Right atrium auricular region (tissue), 2 donors: ENCODE results near the gene RIMBP2. TPM values are rescaled to one million over a fixed set of nuclear protein-coding genes. Genes with fewer than 3 reads are reported as not detected.

Experiments
- DNase-seq: peaks from one replicate; pipeline ENCODE4 v3.0.0-alpha.2; 2019; ENCODE audit warnings: low spot score
- H3K27ac ChIP-seq, 2 donors: fragments of 200-600 bp; sonication (generic); 1 replicate in 1 of 2; 2 replicates in 1 of 2; pipeline ENCODE4 v1.5.1; 2016 to 2019
- H3K27me3 ChIP-seq, 2 donors: fragments of 200-600 bp; sonication (generic); one replicate each; pipeline versions ENCODE4 v1.5.1 to v1.6.0; 2017 to 2019
- H3K36me3 ChIP-seq: fragments of 200-600 bp; sonication (generic); one replicate; pipeline ENCODE4 v1.5.1; 2016
- H3K4me1 ChIP-seq, 2 donors: fragments of 200-600 bp; sonication (generic); one replicate each; pipeline versions ENCODE4 v1.5.1 to v1.6.0; 2017 to 2019
- H3K4me3 ChIP-seq, 2 donors: fragments of 200-600 bp; sonication (generic); 1 replicate in 1 of 2; 2 replicates in 1 of 2; pipeline ENCODE4 v1.5.1; 2017 to 2019; ENCODE audit warnings: mild to moderate bottlenecking in 1 of 2, moderate library complexity in 1 of 2
- H3K9me3 ChIP-seq, 2 donors: fragments of 200-600 bp; sonication (generic); one replicate each; pipeline ENCODE4 v1.5.1; 2019
- total RNA-seq, 2 donors: library from RNA; depleted of rRNA; stranded (reverse); fragments of >200 nt; gene quantifications; one replicate each; pipeline ENCODE4 v1.1.0, GENCODE V29; 2016
- TF ChIP-seq, protein P1 (sequence below), 2 donors: fragments of 200-600 bp; sonication (generic); IDR thresholded peaks; one replicate each; pipeline ENCODE4 v1.5.1; 2019; ENCODE audit warnings: antibody characterized with exemption in 2 of 2

RIMBP2 gene
- total RNA-seq, 2 donors from 2014 or later = 0.04 TPM; not detected in 1

DNA sequence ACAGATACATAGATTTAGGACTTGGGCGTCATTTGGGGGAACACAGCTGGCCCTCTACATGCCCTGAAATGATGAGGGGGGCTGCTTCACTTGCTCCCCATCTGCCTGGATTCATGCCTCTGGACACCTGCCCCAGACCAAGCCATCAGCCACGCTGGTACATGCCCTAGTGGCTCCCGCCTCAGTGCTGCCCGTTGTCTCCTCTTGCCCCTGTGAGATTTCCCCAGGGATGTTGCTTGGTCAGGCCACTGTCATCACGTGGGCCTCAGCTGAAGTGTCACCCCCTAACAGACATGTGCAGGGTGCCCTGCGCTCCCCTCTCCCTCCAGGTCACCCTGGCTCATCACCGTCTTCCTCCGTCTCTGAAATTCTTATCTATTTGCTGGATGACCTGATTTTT is 220.9 kb downstream of the RIMBP2 start:
- H3K27ac ChIP-seq = no peak overlapping the region
- DNase-seq = no peak
- no peaks in the 10 kb centered on the region for H3K27me3 ChIP-seq
- H3K4me3 ChIP-seq = no peak overlapping the region
- peaks cover 0 to 6% of the 10 kb centered on the region in 2 donors for H3K4me1 ChIP-seq
- H3K36me3 ChIP-seq = no peaks in the 10 kb centered on the region
- TF ChIP-seq, protein P1, sequence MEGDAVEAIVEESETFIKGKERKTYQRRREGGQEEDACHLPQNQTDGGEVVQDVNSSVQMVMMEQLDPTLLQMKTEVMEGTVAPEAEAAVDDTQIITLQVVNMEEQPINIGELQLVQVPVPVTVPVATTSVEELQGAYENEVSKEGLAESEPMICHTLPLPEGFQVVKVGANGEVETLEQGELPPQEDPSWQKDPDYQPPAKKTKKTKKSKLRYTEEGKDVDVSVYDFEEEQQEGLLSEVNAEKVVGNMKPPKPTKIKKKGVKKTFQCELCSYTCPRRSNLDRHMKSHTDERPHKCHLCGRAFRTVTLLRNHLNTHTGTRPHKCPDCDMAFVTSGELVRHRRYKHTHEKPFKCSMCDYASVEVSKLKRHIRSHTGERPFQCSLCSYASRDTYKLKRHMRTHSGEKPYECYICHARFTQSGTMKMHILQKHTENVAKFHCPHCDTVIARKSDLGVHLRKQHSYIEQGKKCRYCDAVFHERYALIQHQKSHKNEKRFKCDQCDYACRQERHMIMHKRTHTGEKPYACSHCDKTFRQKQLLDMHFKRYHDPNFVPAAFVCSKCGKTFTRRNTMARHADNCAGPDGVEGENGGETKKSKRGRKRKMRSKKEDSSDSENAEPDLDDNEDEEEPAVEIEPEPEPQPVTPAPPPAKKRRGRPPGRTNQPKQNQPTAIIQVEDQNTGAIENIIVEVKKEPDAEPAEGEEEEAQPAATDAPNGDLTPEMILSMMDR (IDR thresholded peaks at IDR 0.05) = no peak
- H3K9me3 ChIP-seq = no peaks in the 10 kb centered on the region

DNA sequence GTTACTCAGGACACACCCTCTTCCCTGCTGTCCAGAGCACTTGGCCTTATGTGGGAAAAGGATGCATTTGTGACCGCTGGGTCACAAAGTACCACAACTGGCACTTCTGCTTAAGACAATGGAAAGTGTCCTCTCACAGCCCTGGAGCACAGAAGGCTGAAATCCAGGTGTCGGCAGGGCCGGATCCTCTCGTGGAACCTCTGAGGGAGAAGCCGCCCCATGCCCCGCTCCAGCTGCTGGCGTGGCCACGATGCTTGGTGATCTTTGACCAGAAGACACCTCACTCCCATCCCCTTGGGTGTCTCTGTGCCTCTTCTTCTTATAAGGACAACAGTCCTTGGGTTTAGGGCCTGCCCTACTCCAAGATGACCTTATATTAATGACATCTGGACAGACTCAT is 221.4 kb downstream of the RIMBP2 start:
- TF ChIP-seq, protein P1 (IDR thresholded peaks at IDR 0.05) = no peak
- Histone ChIP-seq H3K27ac (no peak overlapping the region), H3K4me1 (peaks cover 0 to 6% of the 10 kb centered on the region in 2 donors)

DNA sequence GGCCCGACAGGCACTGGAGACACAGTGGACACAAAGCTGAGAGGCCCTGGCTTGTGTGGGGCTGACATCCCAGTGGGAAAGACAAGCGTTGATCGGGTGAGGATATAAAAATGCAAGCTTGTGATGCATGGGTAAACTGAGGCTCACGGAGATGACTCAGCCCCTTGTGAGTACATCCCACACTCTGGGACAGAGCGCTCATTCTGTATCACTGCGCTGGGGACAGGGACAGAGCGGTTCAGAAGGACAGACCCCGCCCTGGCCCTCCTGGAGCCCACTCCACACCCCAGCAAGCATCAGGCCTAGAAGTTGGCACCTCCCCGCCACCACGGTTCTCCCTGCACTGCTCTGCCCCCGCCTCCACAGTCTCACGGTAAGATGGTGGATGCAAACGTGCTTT is 222.1 kb downstream of the RIMBP2 start:
- H3K27ac ChIP-seq = no peak overlapping the region

More for the DNA sequence above, 221.4 kb downstream of the RIMBP2 start:
- H3K9me3 ChIP-seq = no peaks in the 10 kb centered on the region
- no peak overlapping the region for H3K4me3 ChIP-seq
- DNase-seq = no peak
- no peaks in the 10 kb centered on the region for H3K36me3 ChIP-seq
- no peaks in the 10 kb centered on the region for H3K27me3 ChIP-seq

DNA sequence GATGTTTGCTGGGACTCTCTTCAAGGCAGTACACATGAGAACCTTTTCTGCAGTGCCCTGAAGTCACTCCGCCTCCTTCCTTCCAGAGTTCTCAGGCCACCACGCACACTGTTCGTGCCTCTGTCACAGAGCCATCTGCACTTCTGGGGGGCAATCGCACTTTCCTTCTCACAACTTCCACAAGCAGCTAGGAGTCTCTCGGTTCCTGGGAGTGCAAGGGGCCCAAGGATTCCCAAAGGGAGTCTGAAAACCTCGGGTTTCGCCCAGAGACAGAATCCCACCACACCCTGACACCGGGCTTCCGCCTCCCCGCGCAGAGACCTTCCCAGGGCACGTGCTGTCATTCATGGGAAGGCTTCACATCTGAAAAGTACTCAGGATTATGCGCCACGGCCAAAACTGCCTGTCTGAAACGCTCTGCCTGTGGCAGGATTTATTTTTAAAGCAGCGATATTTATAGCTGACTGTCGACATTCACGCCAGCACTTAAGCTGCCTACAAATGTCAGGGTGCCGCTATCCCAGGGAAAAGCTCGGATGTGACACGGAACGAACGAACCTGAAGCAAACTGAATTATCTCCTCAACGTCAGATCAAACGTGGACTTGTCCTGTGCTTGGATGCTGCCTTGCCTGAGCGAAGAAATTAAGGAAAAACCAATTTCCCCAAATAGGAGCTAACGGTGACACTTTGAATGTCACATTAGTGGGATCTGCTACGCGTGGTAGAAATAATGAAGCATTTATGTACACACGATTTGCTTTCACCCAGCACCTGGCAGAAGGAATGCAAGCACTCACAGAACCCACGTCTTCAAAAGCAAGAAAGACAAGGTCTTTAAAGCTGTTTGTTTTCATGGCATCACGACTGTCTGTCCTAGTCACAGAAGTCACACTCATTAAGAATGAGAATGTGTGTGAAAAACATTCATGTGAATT is 224.4 kb downstream of the RIMBP2 start:
- Histone ChIP-seq H3K9me3 (no peaks in the 10 kb centered on the region), H3K36me3 (no peaks in the 10 kb centered on the region), H3K27me3 (no peaks in the 10 kb centered on the region), H3K4me1 (peaks cover 0 to 6% of the 10 kb centered on the region in 2 donors), H3K27ac (peak overlapping the region; percentile 72), H3K4me3 (no peak overlapping the region)
- no peak for DNase-seq
- TF ChIP-seq, protein P1 (IDR thresholded peaks at IDR 0.05) = no peak

More for the DNA sequence above, 222.1 kb downstream of the RIMBP2 start:
- H3K4me1 ChIP-seq = peaks cover 0 to 6% of the 10 kb centered on the region in 2 donors
- no peak overlapping the region for H3K4me3 ChIP-seq
- no peak for DNase-seq
- no peaks in the 10 kb centered on the region for H3K27me3 ChIP-seq
- TF ChIP-seq, protein P1 (IDR thresholded peaks at IDR 0.05) = no peak
- H3K9me3 ChIP-seq = no peaks in the 10 kb centered on the region
- H3K36me3 ChIP-seq = no peaks in the 10 kb centered on the region

DNA sequence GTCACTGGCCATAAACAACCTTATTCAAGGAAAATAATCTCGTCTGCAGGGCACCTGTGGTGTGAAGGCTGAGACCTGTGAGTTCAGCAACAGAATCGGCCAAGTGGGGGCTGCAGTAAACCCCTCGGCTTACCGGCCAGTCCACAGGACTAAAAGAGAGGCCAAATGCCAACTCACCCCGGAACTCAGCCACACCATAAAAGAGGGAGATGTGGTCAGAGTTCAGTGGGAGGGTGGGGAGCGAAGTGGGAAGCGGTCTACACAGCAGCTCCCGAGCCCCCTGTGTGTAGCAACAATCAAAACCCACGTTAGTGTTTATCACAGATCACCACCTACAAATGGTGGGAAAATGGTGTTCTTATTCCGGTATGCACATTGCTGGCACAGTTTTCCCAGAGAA is 225.4 kb downstream of the RIMBP2 start:
- peak overlapping the region in 1 of 2 donors; percentile 72 for H3K27ac ChIP-seq
- DNase-seq = no peak
- TF ChIP-seq, protein P1 (IDR thresholded peaks at IDR 0.05) = no peak
- peaks cover 0 to 6% of the 10 kb centered on the region in 2 donors for H3K4me1 ChIP-seq
- no peaks in the 10 kb centered on the region for H3K9me3 ChIP-seq
- H3K27me3 ChIP-seq = no peaks in the 10 kb centered on the region
- H3K36me3 ChIP-seq = no peaks in the 10 kb centered on the region
- H3K4me3 ChIP-seq = no peak overlapping the region
